Measurements from ENCODE around the gene DMP1. TPM values are rescaled to one million over a fixed set of nuclear protein-coding genes. Genes with fewer than 3 reads are reported as not detected.

The DMP1 gene
- total RNA-seq, 1 donor from 2014 or later: not detected

DNA sequence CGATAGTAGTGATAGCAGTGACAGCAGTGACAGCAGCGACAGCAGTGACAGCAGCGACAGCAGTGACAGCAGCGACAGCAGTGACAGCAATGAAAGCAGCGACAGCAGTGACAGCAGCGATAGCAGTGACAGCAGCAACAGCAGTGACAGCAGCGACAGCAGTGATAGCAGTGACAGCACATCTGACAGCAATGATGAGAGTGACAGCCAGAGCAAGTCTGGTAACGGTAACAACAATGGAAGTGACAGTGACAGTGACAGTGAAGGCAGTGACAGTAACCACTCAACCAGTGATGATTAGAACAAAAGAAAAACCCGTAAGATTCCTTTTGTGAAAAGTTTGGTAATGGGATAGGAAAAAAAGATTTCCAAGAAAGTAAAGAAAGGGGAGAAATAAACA, 33.8 kb upstream of the DMP1 start:
- no peaks in the 10 kb centered on the region for H3K4me1 Mint-ChIP-seq
- ChIA-PET CTCF (no interaction called here), POLR2A (no interaction called here)
- no peaks in the 10 kb centered on the region for H3K27me3 Mint-ChIP-seq
- H3K27ac Mint-ChIP-seq: no peak overlapping the region
- TF ChIP-seq, protein P1, sequence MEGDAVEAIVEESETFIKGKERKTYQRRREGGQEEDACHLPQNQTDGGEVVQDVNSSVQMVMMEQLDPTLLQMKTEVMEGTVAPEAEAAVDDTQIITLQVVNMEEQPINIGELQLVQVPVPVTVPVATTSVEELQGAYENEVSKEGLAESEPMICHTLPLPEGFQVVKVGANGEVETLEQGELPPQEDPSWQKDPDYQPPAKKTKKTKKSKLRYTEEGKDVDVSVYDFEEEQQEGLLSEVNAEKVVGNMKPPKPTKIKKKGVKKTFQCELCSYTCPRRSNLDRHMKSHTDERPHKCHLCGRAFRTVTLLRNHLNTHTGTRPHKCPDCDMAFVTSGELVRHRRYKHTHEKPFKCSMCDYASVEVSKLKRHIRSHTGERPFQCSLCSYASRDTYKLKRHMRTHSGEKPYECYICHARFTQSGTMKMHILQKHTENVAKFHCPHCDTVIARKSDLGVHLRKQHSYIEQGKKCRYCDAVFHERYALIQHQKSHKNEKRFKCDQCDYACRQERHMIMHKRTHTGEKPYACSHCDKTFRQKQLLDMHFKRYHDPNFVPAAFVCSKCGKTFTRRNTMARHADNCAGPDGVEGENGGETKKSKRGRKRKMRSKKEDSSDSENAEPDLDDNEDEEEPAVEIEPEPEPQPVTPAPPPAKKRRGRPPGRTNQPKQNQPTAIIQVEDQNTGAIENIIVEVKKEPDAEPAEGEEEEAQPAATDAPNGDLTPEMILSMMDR (IDR thresholded peaks at IDR 0.05): no peak
- H3K36me3 Mint-ChIP-seq (ENCODE audit: low read depth): no peaks in the 10 kb centered on the region
- intact Hi-C loops (cut with micrococcal nuclease): no loop called here
- ATAC-seq (ENCODE audit: low read depth) (no peak), DNase-seq (no peak)
- H3K4me3 Mint-ChIP-seq: no peak overlapping the region
- no peaks in the 10 kb centered on the region for H3K9me3 Mint-ChIP-seq

DNA sequence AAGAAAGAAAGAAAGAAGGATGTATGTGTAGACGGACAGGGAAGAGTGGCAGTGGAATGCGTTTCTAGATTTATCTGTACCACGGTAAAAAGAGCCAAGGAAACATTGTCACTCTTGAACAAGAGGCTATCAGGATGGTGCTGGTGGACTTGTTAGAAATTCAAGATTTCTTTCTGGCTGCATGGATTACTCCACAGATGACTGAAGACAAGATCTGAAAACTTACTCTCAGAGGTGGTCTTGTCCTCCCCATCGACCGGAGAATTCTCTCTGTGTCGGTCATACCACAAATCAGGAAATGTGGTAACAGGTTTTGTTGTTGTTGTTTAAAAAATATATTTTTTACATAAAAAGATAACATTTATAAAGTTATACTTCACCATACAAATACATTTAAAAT, 30.0 kb upstream of the DMP1 start:
- DNase-seq (no peak), ATAC-seq (ENCODE audit: low read depth) (no peak)
- no peaks in the 10 kb centered on the region for H3K9me3 Mint-ChIP-seq
- H3K27me3 Mint-ChIP-seq: no peaks in the 10 kb centered on the region
- H3K36me3 Mint-ChIP-seq (ENCODE audit: low read depth): no peaks in the 10 kb centered on the region
- no peak overlapping the region for H3K4me3 Mint-ChIP-seq
- TF ChIP-seq, protein P1 (IDR thresholded peaks at IDR 0.05): no peak
- intact Hi-C loops (cut with micrococcal nuclease): no loop called here
- no peaks in the 10 kb centered on the region for H3K4me1 Mint-ChIP-seq
- H3K27ac Mint-ChIP-seq: no peak overlapping the region
- ChIA-PET CTCF (no interaction called here), POLR2A (no interaction called here)

DNA sequence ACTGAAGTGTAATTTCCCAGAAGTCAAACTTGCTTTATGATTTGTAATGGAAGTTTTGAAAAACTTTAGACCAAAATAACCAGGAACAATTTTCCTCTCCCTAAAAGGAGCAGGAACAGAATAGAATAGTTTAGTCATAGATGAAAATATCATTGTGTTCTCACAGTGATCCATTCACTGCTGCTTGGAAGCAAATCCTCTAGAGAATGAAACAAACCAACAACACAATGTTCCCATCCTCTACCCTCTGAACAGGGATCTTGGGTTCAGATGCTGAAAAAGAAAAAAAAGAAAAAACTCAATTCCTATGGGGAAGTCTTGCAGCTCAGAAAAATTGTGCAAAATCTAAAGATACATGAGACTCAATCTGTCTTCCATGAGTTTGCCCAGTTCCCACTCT, 29.6 kb upstream of the DMP1 start:
- ATAC-seq (ENCODE audit: low read depth) (no peak), DNase-seq (no peak)
- ChIA-PET CTCF (no interaction called here), POLR2A (no interaction called here)
- intact Hi-C loops (cut with micrococcal nuclease): no loop called here
- H3K4me3 Mint-ChIP-seq: no peak overlapping the region
- H3K27me3 Mint-ChIP-seq: no peaks in the 10 kb centered on the region
- no peak overlapping the region for H3K27ac Mint-ChIP-seq
- TF ChIP-seq, protein P1 (IDR thresholded peaks at IDR 0.05): no peak
- no peaks in the 10 kb centered on the region for H3K9me3 Mint-ChIP-seq
- no peaks in the 10 kb centered on the region for H3K36me3 Mint-ChIP-seq (ENCODE audit: low read depth)
- no peaks in the 10 kb centered on the region for H3K4me1 Mint-ChIP-seq

DNA sequence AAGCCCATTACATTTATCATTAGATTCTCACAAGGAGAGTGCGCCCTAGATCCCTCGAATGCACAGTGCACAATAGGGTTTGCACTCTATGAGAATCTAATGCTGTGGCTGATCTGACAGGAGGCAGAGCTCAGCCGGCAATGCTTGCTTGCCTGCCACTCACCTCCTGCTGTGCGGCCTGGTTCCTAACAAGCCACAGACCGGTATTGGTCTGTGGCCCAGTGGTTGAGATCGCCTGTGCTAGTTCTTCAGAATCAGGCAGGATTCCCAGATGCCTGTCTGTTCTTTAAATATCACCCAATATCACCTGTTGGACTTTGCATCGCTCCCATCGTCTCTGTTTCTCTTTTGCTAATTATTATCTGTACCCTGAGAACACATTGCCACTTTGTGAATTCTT, 27.8 kb upstream of the DMP1 start:
- no peak overlapping the region for H3K27ac Mint-ChIP-seq
- H3K9me3 Mint-ChIP-seq: peaks cover 2% of the 10 kb centered on the region
- no peak for DNase-seq
- intact Hi-C loops (cut with micrococcal nuclease): no loop called here
- TF ChIP-seq, protein P1 (IDR thresholded peaks at IDR 0.05): no peak
- no peaks in the 10 kb centered on the region for H3K27me3 Mint-ChIP-seq
- ATAC-seq (ENCODE audit: low read depth): no peak
- no peaks in the 10 kb centered on the region for H3K4me1 Mint-ChIP-seq
- ChIA-PET POLR2A (no interaction called here), CTCF (no interaction called here)
- H3K4me3 Mint-ChIP-seq: no peak overlapping the region
- no peaks in the 10 kb centered on the region for H3K36me3 Mint-ChIP-seq (ENCODE audit: low read depth)

DNA sequence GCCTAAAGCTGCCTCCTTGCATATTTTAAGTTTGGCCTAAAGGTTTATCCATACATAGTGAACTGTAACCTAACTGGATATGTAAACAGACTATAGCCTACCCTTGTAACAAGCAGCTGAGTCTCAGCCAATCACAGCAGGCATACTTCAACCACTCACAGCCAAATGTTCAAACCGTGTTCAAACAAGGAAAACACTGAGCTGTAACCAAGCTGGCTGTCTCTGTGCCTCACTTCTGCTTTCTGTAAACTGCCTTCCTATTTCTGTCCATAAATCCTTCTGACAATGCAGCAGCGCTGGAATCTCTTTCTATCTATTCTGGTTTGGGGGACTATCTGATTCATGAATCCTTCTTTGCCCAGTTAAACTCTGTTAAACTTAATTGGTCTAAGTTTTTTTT, 25.4 kb upstream of the DMP1 start:
- H3K9me3 Mint-ChIP-seq: peaks cover 4% of the 10 kb centered on the region
- ATAC-seq (ENCODE audit: low read depth) (no peak), DNase-seq (no peak)
- intact Hi-C loops (cut with micrococcal nuclease): no loop called here
- H3K27me3 Mint-ChIP-seq: no peaks in the 10 kb centered on the region
- ChIA-PET CTCF (interaction anchor here (0.6 kb wide), 1 partner anchor 17 kb away, joined by 4 read pairs; no protein-coding TSS in a partner anchor), POLR2A (interaction anchor here (0.6 kb wide), 1 partner anchor 623 kb away, joined by 3 read pairs; no protein-coding TSS in a partner anchor)
- no peak overlapping the region for H3K27ac Mint-ChIP-seq
- H3K36me3 Mint-ChIP-seq (ENCODE audit: low read depth): no peaks in the 10 kb centered on the region
- TF ChIP-seq, protein P1 (IDR thresholded peaks at IDR 0.05): no peak
- no peaks in the 10 kb centered on the region for H3K4me1 Mint-ChIP-seq
- H3K4me3 Mint-ChIP-seq: no peak overlapping the region

Measured in activated B cell treated with CpG ODN at 0.5 μM for 24 hours (primary cell).